ENCODE results near the gene DFFA. TPM values are rescaled to one million over a fixed set of nuclear protein-coding genes. Genes with fewer than 3 reads are reported as not detected.

Gene DFFA
- total RNA-seq, 1 experiment from 2014 or later = 94.1 TPM

- H3K9me3 Mint-ChIP-seq = no peaks in the 10 kb centered on the region
- Histone ChIP-seq H3K9ac (ENCODE audit: extremely low read depth, insufficient read length, low read length) (no peak overlapping the region), H3T11ph (ENCODE audit: low read length) (no peak overlapping the region), H3K27ac (ENCODE audit: insufficient read length, low read depth, low read length) (no peak overlapping the region), H3K79me2 (ENCODE audit: insufficient read depth, low read length) (no peaks in the 10 kb centered on the region), H4K91ac (ENCODE audit: insufficient read length, low read depth, low read length) (no peak overlapping the region), H2BK20ac (ENCODE audit: low read depth, low read length, poor library complexity, severe bottlenecking) (no peak overlapping the region), H3K56ac (ENCODE audit: insufficient read length, low read depth, low read length) (no peak overlapping the region), H2BK12ac (ENCODE audit: insufficient read length, low read depth, low read length) (no peak overlapping the region), H2BK120ac (ENCODE audit: low read depth, low read length, poor library complexity, severe bottlenecking) (no peak overlapping the region), H3K79me1 (ENCODE audit: insufficient read depth, low read depth, low read length, poor library complexity, severe bottlenecking) (no peaks in the 10 kb centered on the region), H2AK5ac (ENCODE audit: insufficient read length, low read length) (no peak overlapping the region), H2BK5ac (ENCODE audit: insufficient read length, low read length) (no peak overlapping the region), H3K4ac (ENCODE audit: low read depth, low read length) (no peak overlapping the region), H4K20me1 (ENCODE audit: control insufficient read depth, insufficient read depth, insufficient read length) (no peaks in the 10 kb centered on the region), H4K8ac (replicated peaks; ENCODE audit: insufficient read length, low read depth, low read length) (no peak overlapping the region), H3K14ac (ENCODE audit: insufficient read depth, low read length) (no peak overlapping the region), H3K23ac (ENCODE audit: insufficient read length, low read depth, low read length) (no peak overlapping the region), H4K5ac (ENCODE audit: insufficient read length, low read depth, low read length) (no peak overlapping the region), H3K9me3 (ENCODE audit: control insufficient read depth, low read depth, low read length) (no peaks in the 10 kb centered on the region), H3K4me1 (ENCODE audit: insufficient read depth, low read length) (no peaks in the 10 kb centered on the region), H2BK15ac (ENCODE audit: low read depth, low read length) (no peak overlapping the region), H3K23me2 (ENCODE audit: insufficient read length, low read depth, low read length, poor library complexity, severe bottlenecking) (peaks cover 4% of the 10 kb centered on the region), H3K27me3 (ENCODE audit: insufficient read depth, low read length) (no peaks in the 10 kb centered on the region), H3K18ac (ENCODE audit: insufficient read length, low read depth, low read length) (no peak overlapping the region), H2AFZ (ENCODE audit: low read length) (no peak overlapping the region), H3K4me2 (ENCODE audit: insufficient read depth, insufficient read length, low read length) (no peak overlapping the region)
- H3K36me3 Mint-ChIP-seq (ENCODE audit: insufficient read depth in 1 of 3, low read depth in 3 of 3) = peaks cover 0 to 2% (median 1%) of the 10 kb centered on the region in 3 experiments; a peak in 2 of 7 replicates
- no CpG with 5 or more reads among the region's 11 CpGs for WGBS (ENCODE audit: extremely low coverage, insufficient read length, low lambda C conversion rate)
- no peak overlapping the region for H3K27ac Mint-ChIP-seq
- TF ChIP-seq CTCF (conservative IDR thresholded peaks at IDR 0.05) = no peak
- DNase-seq = no peak
- no peaks in the 10 kb centered on the region for H3K27me3 Mint-ChIP-seq (ENCODE audit: low read depth)
- no peak overlapping the region for H3K4me3 Mint-ChIP-seq
- H3K4me1 Mint-ChIP-seq = peaks cover 12% of the 10 kb centered on the region in 2 experiments
Observed at GRCh38 chr1:10433790-10434189, 38.5 kb downstream of the DFFA start.
